ENCODE measurements around the gene KCTD2. TPM values are rescaled to one million over a fixed set of nuclear protein-coding genes. Genes with fewer than 3 reads are reported as not detected.

KCTD2 gene
- total and polyA plus RNA-seq, 2 of the 13 experiments (the other 11 are each of a cell fraction or from before 2014, with no cell fraction given), result 28.3 to 32.6 TPM

DNA sequence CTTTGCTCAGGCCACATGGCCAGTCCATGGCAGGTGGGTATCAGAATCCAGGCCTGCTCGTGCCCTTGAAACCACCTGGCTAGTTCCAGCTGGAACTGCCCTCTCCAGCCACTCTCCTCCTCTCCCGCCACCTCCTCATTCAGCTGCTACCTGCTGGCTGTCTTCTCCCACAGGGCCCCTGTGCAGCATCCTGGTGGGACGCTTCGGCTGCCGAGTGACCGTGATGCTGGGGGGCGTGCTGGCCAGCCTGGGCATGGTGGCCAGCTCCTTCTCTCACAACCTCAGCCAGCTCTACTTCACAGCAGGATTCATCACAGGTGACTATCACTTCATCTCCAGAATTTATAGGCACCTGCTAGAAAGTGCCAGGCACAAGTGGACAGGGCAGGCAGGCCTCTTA is 50.8 kb downstream of the KCTD2 start (continued):
- TF ChIP-seq, protein P1, sequence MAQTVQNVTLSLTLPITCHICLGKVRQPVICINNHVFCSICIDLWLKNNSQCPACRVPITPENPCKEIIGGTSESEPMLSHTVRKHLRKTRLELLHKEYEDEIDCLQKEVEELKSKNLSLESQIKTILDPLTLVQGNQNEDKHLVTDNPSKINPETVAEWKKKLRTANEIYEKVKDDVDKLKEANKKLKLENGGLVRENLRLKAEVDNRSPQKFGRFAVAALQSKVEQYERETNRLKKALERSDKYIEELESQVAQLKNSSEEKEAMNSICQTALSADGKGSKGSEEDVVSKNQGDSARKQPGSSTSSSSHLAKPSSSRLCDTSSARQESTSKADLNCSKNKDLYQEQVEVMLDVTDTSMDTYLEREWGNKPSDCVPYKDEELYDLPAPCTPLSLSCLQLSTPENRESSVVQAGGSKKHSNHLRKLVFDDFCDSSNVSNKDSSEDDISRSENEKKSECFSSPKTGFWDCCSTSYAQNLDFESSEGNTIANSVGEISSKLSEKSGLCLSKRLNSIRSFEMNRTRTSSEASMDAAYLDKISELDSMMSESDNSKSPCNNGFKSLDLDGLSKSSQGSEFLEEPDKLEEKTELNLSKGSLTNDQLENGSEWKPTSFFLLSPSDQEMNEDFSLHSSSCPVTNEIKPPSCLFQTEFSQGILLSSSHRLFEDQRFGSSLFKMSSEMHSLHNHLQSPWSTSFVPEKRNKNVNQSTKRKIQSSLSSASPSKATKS (CRISPR knock-in tag; IDR thresholded peaks at IDR 0.05), result no peak
- TF ChIP-seq MXD4 (CRISPR knock-in tag; IDR thresholded peaks at IDR 0.05) (no peak), U2AF1 (optimal IDR thresholded peaks at IDR 0.05; ENCODE audit: low read depth, low read length) (no peak), SNAI1 (CRISPR knock-in tag; IDR thresholded peaks at IDR 0.05; ENCODE audit: borderline replicate concordance) (no peak), ATF1 (CRISPR knock-in tag; IDR thresholded peaks at IDR 0.05) (no peak), ZNF891 (CRISPR knock-in tag; IDR thresholded peaks at IDR 0.05) (no peak)

DNA sequence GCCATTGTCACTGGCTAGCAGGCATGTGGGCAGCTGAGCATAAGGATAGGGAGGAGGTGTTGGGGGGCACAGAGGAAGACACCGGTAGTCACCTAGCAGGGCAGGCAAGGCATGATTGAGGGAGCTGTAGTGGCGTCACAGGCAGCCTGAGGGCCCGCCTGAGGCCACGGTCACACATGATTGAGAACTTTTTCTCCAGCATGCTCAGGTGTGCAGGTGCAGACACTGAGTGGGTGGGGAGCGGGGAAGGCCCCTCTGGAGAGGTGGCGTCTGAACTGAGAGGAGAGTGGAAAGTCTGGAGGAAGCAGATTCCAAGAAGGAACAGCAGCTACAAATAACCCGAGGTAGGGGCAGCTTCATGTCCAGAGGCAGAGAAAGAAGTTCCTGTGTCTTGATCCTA is 51.8 kb downstream of the KCTD2 start:
- Histone ChIP-seq H2AFZ (ENCODE audit: low read length) (no peak overlapping the region), H3K4me2 (ENCODE audit: low read depth, low read length) (no peak overlapping the region), H3K9me3 (ENCODE audit: low read length) (no peaks in the 10 kb centered on the region), H3K79me2 (ENCODE audit: insufficient read depth, low read length) (no peaks in the 10 kb centered on the region), H3K27ac (ENCODE audit: extremely low read length, insufficient read depth, low read length) (no peak overlapping the region), H4K20me1 (ENCODE audit: insufficient read depth, low read length) (no peaks in the 10 kb centered on the region), H3K27me3 (ENCODE audit: control insufficient read depth in 1 of 2, insufficient read depth in 2 of 2, low read length in 2 of 2) (peaks cover 3 to 10% of the 10 kb centered on the region in 2 experiments; a peak in 4 of 5 replicates), H3K9ac (ENCODE audit: insufficient read depth, low read depth, low read length) (no peak overlapping the region), H3K36me3 (replicated peaks in 1 of 2; ENCODE audit: control insufficient read depth in 1 of 2, insufficient read depth in 2 of 2, low read length in 2 of 2) (no peaks in the 10 kb centered on the region), H3K4me1 (ENCODE audit: insufficient read depth, low read length) (peaks cover 34% of the 10 kb centered on the region), H3K4me3 (replicated peaks in 1 of 3; ENCODE audit: insufficient read depth in 1 of 3, low read depth in 2 of 3, low read length in 3 of 3) (no peak overlapping the region)
- intact Hi-C loops (cut with micrococcal nuclease; ENCODE audit: unreplicated experiment) (no loop called here), in situ Hi-C loops (cut with HindIII; ENCODE audit: extremely low pct_ligation_motif_present, low pct_unique_long_range_greater_than_20kb) (no loop called here)
- 69% methylated on average over 7 of the region's 7 CpGs for WGBS (ENCODE audit: low lambda C conversion rate)
- POLR2A ChIA-PET, result no interaction called here
- no TSS peak for BruUV-seq (replicated peaks)
- FAIRE-seq (no peak), DNase-seq (ENCODE audit: low spot score) (no peak), ATAC-seq (no peak)
- CTCF ChIA-PET (ENCODE audit: low intra/inter-chr PET ratio, low total read pairs), result no interaction called here
- TF ChIP-seq ZNF30 (CRISPR knock-in tag; IDR thresholded peaks at IDR 0.05) (no peak), TAF15 (IDR thresholded peaks at IDR 0.05; ENCODE audit: low read depth, low read length, poor library complexity, severe bottlenecking) (no peak), ZNF431 (CRISPR knock-in tag; IDR thresholded peaks at IDR 0.05; ENCODE audit: borderline replicate concordance, low read depth) (no peak), NR2F6 (IDR thresholded peaks at IDR 0.05) (no peak), NR2F6 (CRISPR knock-in tag; IDR thresholded peaks at IDR 0.05) (no peak), KLF9 (CRISPR knock-in tag; IDR thresholded peaks at IDR 0.05; ENCODE audit: low read depth) (no peak), ZNF138 (CRISPR knock-in tag; IDR thresholded peaks at IDR 0.05; ENCODE audit: low read depth) (no peak), GATAD1 (CRISPR knock-in tag; IDR thresholded peaks at IDR 0.05) (no peak)
- TF ChIP-seq, protein P2, sequence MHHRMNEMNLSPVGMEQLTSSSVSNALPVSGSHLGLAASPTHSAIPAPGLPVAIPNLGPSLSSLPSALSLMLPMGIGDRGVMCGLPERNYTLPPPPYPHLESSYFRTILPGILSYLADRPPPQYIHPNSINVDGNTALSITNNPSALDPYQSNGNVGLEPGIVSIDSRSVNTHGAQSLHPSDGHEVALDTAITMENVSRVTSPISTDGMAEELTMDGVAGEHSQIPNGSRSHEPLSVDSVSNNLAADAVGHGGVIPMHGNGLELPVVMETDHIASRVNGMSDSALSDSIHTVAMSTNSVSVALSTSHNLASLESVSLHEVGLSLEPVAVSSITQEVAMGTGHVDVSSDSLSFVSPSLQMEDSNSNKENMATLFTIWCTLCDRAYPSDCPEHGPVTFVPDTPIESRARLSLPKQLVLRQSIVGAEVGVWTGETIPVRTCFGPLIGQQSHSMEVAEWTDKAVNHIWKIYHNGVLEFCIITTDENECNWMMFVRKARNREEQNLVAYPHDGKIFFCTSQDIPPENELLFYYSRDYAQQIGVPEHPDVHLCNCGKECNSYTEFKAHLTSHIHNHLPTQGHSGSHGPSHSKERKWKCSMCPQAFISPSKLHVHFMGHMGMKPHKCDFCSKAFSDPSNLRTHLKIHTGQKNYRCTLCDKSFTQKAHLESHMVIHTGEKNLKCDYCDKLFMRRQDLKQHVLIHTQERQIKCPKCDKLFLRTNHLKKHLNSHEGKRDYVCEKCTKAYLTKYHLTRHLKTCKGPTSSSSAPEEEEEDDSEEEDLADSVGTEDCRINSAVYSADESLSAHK (CRISPR knock-in tag; IDR thresholded peaks at IDR 0.05; ENCODE audit: borderline replicate concordance), result no peak
- TF ChIP-seq, protein P3, sequence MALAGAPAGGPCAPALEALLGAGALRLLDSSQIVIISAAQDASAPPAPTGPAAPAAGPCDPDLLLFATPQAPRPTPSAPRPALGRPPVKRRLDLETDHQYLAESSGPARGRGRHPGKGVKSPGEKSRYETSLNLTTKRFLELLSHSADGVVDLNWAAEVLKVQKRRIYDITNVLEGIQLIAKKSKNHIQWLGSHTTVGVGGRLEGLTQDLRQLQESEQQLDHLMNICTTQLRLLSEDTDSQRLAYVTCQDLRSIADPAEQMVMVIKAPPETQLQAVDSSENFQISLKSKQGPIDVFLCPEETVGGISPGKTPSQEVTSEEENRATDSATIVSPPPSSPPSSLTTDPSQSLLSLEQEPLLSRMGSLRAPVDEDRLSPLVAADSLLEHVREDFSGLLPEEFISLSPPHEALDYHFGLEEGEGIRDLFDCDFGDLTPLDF (CRISPR knock-in tag; IDR thresholded peaks at IDR 0.05), result no peak
- TF ChIP-seq, protein P4, sequence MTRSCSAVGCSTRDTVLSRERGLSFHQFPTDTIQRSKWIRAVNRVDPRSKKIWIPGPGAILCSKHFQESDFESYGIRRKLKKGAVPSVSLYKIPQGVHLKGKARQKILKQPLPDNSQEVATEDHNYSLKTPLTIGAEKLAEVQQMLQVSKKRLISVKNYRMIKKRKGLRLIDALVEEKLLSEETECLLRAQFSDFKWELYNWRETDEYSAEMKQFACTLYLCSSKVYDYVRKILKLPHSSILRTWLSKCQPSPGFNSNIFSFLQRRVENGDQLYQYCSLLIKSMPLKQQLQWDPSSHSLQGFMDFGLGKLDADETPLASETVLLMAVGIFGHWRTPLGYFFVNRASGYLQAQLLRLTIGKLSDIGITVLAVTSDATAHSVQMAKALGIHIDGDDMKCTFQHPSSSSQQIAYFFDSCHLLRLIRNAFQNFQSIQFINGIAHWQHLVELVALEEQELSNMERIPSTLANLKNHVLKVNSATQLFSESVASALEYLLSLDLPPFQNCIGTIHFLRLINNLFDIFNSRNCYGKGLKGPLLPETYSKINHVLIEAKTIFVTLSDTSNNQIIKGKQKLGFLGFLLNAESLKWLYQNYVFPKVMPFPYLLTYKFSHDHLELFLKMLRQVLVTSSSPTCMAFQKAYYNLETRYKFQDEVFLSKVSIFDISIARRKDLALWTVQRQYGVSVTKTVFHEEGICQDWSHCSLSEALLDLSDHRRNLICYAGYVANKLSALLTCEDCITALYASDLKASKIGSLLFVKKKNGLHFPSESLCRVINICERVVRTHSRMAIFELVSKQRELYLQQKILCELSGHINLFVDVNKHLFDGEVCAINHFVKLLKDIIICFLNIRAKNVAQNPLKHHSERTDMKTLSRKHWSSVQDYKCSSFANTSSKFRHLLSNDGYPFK (CRISPR knock-in tag; IDR thresholded peaks at IDR 0.05; ENCODE audit: borderline replicate concordance), result no peak

Measured in HepG2 (cell line).